Right atrium auricular region (tissue), 2 donors: ENCODE data around the gene ACOT13. TPM values are rescaled to one million over a fixed set of nuclear protein-coding genes. Genes with fewer than 3 reads are reported as not detected.

Experiments
- DNase-seq: peaks from one replicate; pipeline ENCODE4 v3.0.0-alpha.2; 2019; ENCODE audit warnings: low spot score
- H3K27ac ChIP-seq, 2 donors: fragments of 200-600 bp; sonication (generic); 1 replicate in 1 of 2; 2 replicates in 1 of 2; pipeline ENCODE4 v1.5.1; 2016 to 2019
- H3K27me3 ChIP-seq, 2 donors: fragments of 200-600 bp; sonication (generic); one replicate each; pipeline versions ENCODE4 v1.5.1 to v1.6.0; 2017 to 2019
- H3K36me3 ChIP-seq: fragments of 200-600 bp; sonication (generic); one replicate; pipeline ENCODE4 v1.5.1; 2016
- H3K4me1 ChIP-seq, 2 donors: fragments of 200-600 bp; sonication (generic); one replicate each; pipeline versions ENCODE4 v1.5.1 to v1.6.0; 2017 to 2019
- H3K4me3 ChIP-seq, 2 donors: fragments of 200-600 bp; sonication (generic); 1 replicate in 1 of 2; 2 replicates in 1 of 2; pipeline ENCODE4 v1.5.1; 2017 to 2019; ENCODE audit warnings: mild to moderate bottlenecking in 1 of 2, moderate library complexity in 1 of 2
- H3K9me3 ChIP-seq, 2 donors: fragments of 200-600 bp; sonication (generic); one replicate each; pipeline ENCODE4 v1.5.1; 2019
- CTCF ChIP-seq, 2 donors: fragments of 200-600 bp; sonication (generic); IDR thresholded peaks; one replicate each; pipeline ENCODE4 v1.5.1; 2019; ENCODE audit warnings: antibody characterized with exemption in 2 of 2
- total RNA-seq, 2 donors: library from RNA; depleted of rRNA; stranded (reverse); fragments of >200 nt; gene quantifications; one replicate each; pipeline ENCODE4 v1.1.0, GENCODE V29; 2016

ACOT13 gene
- total RNA-seq, 2 donors from 2014 or later, result 12.0 to 19.9 TPM

- Histone ChIP-seq H3K9me3 (no peaks in the 10 kb centered on the region), H3K36me3 (no peaks in the 10 kb centered on the region), H3K4me1 (peaks cover 0 to 8% of the 10 kb centered on the region in 2 donors), H3K4me3 (no peak overlapping the region), H3K27me3 (no peaks in the 10 kb centered on the region), H3K27ac (no peak overlapping the region)
- no peak for DNase-seq
- TF ChIP-seq CTCF (IDR thresholded peaks at IDR 0.05), result no peak
Observed at GRCh38 chr6:24643920-24644319, 23.0 kb upstream of the ACOT13 start.

- TF ChIP-seq CTCF (IDR thresholded peaks at IDR 0.05), result no peak
- peaks cover 0 to 8% of the 10 kb centered on the region in 2 donors for H3K4me1 ChIP-seq
Observed at GRCh38 chr6:24644377-24644776, 22.5 kb upstream of the ACOT13 start.

DNA sequence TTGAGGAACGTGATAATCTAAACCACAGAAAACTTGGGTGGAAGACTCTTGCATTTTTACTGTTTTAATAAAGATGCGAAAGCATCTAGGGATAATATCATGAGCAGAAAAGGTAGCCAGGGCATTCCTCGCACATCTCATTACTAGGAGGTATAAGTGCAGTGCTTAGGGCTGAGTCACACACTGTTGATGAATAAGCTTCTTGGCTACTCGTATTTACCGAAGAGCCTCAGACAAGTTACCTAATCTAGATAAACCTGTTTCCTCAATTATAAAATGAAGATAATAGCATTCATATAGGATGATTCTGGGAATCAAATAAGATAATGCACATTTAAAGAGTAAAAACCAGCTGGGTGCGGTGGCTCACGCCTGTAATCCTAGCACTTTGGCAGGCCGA lies 20.1 kb upstream of the ACOT13 start:
- no peak for DNase-seq
- H3K4me3 ChIP-seq, result no peak overlapping the region
- peaks cover 13% of the 10 kb centered on the region for H3K36me3 ChIP-seq
- TF ChIP-seq CTCF (IDR thresholded peaks at IDR 0.05), result no peak
- H3K27ac ChIP-seq, result no peak overlapping the region
- peaks cover 0 to 8% of the 10 kb centered on the region in 2 donors for H3K4me1 ChIP-seq
- no peaks in the 10 kb centered on the region for H3K27me3 ChIP-seq
- H3K9me3 ChIP-seq, result no peaks in the 10 kb centered on the region

More at GRCh38 chr6:24644377-24644776, 22.5 kb upstream of the ACOT13 start:
- Histone ChIP-seq H3K36me3 (no peaks in the 10 kb centered on the region), H3K9me3 (no peaks in the 10 kb centered on the region), H3K4me3 (no peak overlapping the region), H3K27me3 (no peaks in the 10 kb centered on the region), H3K27ac (no peak overlapping the region)
- DNase-seq, result no peak

GRCh38 chr6:24648276-24648675 lies 18.6 kb upstream of the ACOT13 start:
- H3K9me3 ChIP-seq, result no peaks in the 10 kb centered on the region
- no peaks in the 10 kb centered on the region for H3K27me3 ChIP-seq
- peaks cover 15% of the 10 kb centered on the region for H3K36me3 ChIP-seq
- DNase-seq, result no peak
- H3K4me1 ChIP-seq, result peaks cover 0 to 8% of the 10 kb centered on the region in 2 donors
- no peak overlapping the region for H3K4me3 ChIP-seq
- no peak for TF ChIP-seq CTCF (IDR thresholded peaks at IDR 0.05)
- no peak overlapping the region for H3K27ac ChIP-seq

DNA sequence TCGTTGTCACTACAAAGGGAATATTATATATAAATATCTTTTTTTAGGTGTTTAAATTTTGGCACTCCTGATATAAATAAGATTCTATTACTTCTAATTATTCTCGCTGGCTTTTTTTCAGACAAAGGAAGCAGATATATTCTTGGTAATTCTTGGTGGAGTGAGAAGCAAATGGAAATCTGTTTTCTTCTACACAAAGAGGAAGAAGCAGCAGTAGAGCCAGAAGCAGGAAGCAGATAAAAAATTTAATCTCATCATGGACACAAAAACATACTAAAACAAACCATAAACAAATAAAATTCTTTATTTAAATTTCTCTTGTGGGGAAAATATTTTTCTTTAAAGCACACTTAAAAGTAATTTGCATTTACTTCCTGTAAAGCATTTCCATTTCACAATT lies 17.2 kb upstream of the ACOT13 start:
- no peaks in the 10 kb centered on the region for H3K27me3 ChIP-seq
- H3K27ac ChIP-seq, result no peak overlapping the region
- H3K4me3 ChIP-seq, result no peak overlapping the region
- peaks cover 0 to 8% of the 10 kb centered on the region in 2 donors for H3K4me1 ChIP-seq
- TF ChIP-seq CTCF (IDR thresholded peaks at IDR 0.05), result no peak
- H3K9me3 ChIP-seq, result no peaks in the 10 kb centered on the region
- H3K36me3 ChIP-seq, result peaks cover 23% of the 10 kb centered on the region
- no peak for DNase-seq

DNA sequence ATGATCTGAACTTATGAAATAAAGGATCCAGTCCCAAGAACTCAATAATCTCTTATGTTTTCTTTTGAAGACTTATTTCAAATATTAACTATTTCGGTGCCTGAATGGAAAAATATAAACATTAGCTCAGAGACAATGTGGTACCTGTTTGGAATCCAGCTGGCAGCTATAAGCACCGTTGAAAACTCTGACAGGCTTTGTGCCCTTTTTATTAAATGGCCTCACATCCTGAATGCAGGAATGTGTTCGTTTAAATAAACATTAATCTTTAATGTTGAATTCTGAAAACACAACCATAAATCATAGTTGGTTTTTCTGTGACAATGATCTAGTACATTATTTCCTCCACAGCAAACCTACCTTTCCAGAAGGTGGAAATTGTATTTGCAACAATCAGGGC lies 16.5 kb upstream of the ACOT13 start:
- H3K4me3 ChIP-seq, result no peak overlapping the region
- no peak for TF ChIP-seq CTCF (IDR thresholded peaks at IDR 0.05)
- H3K27me3 ChIP-seq, result no peaks in the 10 kb centered on the region
- no peak for DNase-seq
- peaks cover 0 to 4% of the 10 kb centered on the region in 2 donors for H3K4me1 ChIP-seq
- no peaks in the 10 kb centered on the region for H3K9me3 ChIP-seq
- peaks cover 23% of the 10 kb centered on the region for H3K36me3 ChIP-seq
- H3K27ac ChIP-seq, result no peak overlapping the region
